Esophagus squamous epithelium (tissue), 4 donors: ENCODE data around the gene PAPLN.

Experiments
- CTCF ChIP-seq, 6 experiments: fragments of 450-650 bp in 4 of 6; fragments of 200-600 bp in 2 of 6; sonication (generic) in 2 of 6; IDR thresholded peaks; one replicate each; pipeline ENCODE4 v1.5.1; 2016 to 2019; ENCODE audit warnings: antibody characterized with exemption in 6 of 6, mild to moderate bottlenecking in 4 of 6, moderate library complexity in 4 of 6
- POLR2A ChIP-seq, 4 donors: fragments of 450-650 bp; IDR thresholded peaks; one replicate each; pipeline ENCODE4 v1.6.1; 2017; ENCODE audit warnings: antibody characterized with exemption in 4 of 4, mild to moderate bottlenecking in 4 of 4, moderate library complexity in 3 of 4

- TF ChIP-seq CTCF (IDR thresholded peaks at IDR 0.05) (no peak), POLR2A (IDR thresholded peaks at IDR 0.05) (no peak)
Observed at GRCh38 chr14:73254247-73255004, 17.1 kb downstream of the PAPLN start.
